ENCODE data around the gene DBNL. TPM values are rescaled to one million over a fixed set of nuclear protein-coding genes. Genes with fewer than 3 reads are reported as not detected.
A peak's percentile ranks its signal among the peaks of the same experiment; 100 is the strongest.
"Not testable (repeated sequence)": the region's sequence is repeated elsewhere in the genome, so short reads cannot be mapped to it uniquely, and the experiment has no call there.

Gene DBNL
- polyA plus RNA-seq, 3 donors, result 228 to 321 (median 304) TPM

GRCh38 chr7:44037951-44038350 is 6.6 kb upstream of the DBNL start:
- H3K27ac ChIP-seq (ENCODE audit: low read depth in 1 of 2, low read length in 2 of 2); intact Hi-C loops (cut with micrococcal nuclease); DNase-seq; H3K36me3 Mint-ChIP-seq; H3K27me3 ChIP-seq (ENCODE audit: control insufficient read depth in 2 of 2, insufficient read depth in 2 of 2, low read length in 2 of 2); H3K4me3 Mint-ChIP-seq; H3K27me3 Mint-ChIP-seq (ENCODE audit: low read depth in 3 of 3); H3K9me3 Mint-ChIP-seq; H3K79me2 ChIP-seq (ENCODE audit: insufficient read depth, low read length); H3K27ac Mint-ChIP-seq; H3K9me3 ChIP-seq (replicated peaks in 1 of 2; ENCODE audit: control insufficient read depth in 1 of 2, insufficient read depth in 1 of 2, low read length in 2 of 2); H3K4me1 Mint-ChIP-seq; H3K4me2 ChIP-seq (replicated peaks; ENCODE audit: extremely low read depth, low read length, poor library complexity, severe bottlenecking); H3K9ac ChIP-seq (ENCODE audit: insufficient read depth, low read length, poor library complexity, severe bottlenecking); H2AFZ ChIP-seq (ENCODE audit: insufficient read depth, low read depth, low read length, poor library complexity, severe bottlenecking); H4K20me1 ChIP-seq (ENCODE audit: insufficient read depth, low read length); H3K36me3 ChIP-seq (replicated peaks in 1 of 2; ENCODE audit: control insufficient read depth in 1 of 2, insufficient read depth in 2 of 2, low read length in 2 of 2); H3K4me3 ChIP-seq (replicated peaks in 1 of 3; ENCODE audit: low read depth in 2 of 3, low read length in 3 of 3): not testable (repeated sequence)
- H3K4me1 ChIP-seq (ENCODE audit: control insufficient read depth in 1 of 2, insufficient read depth in 2 of 2, low read length in 2 of 2), result peaks cover 11 to 15% of the 10 kb centered on the region in 2 donors
- WGBS (ENCODE audit: insufficient coverage), result no CpG with 5 or more reads among the region's 2 CpGs

GRCh38 chr7:44038553-44038952 is 5.9 kb upstream of the DBNL start:
- H3K4me1 Mint-ChIP-seq, result not testable (repeated sequence)
- WGBS (ENCODE audit: insufficient coverage), result no CpG with 5 or more reads among the region's 12 CpGs
- H3K27ac Mint-ChIP-seq, result peak overlapping the region in 3 of 7 donors; percentile 54 to 99 (median 95)

GRCh38 chr7:44038961-44039558 is 5.4 kb upstream of the DBNL start:
- Mint-ChIP-seq H3K27ac (peak overlapping the region; percentile 95 to 100 (median 99)), H3K4me1 (peaks cover 11% of the 10 kb centered on the region), H3K4me3 (peak overlapping the region; percentile 81 to 90)
- H3K36me3 Mint-ChIP-seq; H3K4me2 ChIP-seq (replicated peaks; ENCODE audit: extremely low read depth, low read length, poor library complexity, severe bottlenecking); H3K27me3 ChIP-seq (ENCODE audit: control insufficient read depth in 2 of 2, insufficient read depth in 2 of 2, low read length in 2 of 2); H3K9me3 ChIP-seq (replicated peaks in 1 of 2; ENCODE audit: control insufficient read depth in 1 of 2, insufficient read depth in 1 of 2, low read length in 2 of 2); H3K27me3 Mint-ChIP-seq (ENCODE audit: low read depth in 3 of 3); H3K9me3 Mint-ChIP-seq; H3K79me2 ChIP-seq (ENCODE audit: insufficient read depth, low read length); intact Hi-C loops (cut with micrococcal nuclease); H4K20me1 ChIP-seq (ENCODE audit: insufficient read depth, low read length); H3K36me3 ChIP-seq (replicated peaks in 1 of 2; ENCODE audit: control insufficient read depth in 1 of 2, insufficient read depth in 2 of 2, low read length in 2 of 2): not testable (repeated sequence)
- H3K27ac ChIP-seq (ENCODE audit: low read depth in 1 of 2, low read length in 2 of 2), result peak overlapping the region; percentile 73 to 75
- H3K4me3 ChIP-seq (replicated peaks in 1 of 3; ENCODE audit: low read depth in 2 of 3, low read length in 3 of 3), result peak overlapping the region; percentile 6 to 35 (median 35)
- peak overlapping the region; percentile 44 for H3K9ac ChIP-seq (ENCODE audit: insufficient read depth, low read length, poor library complexity, severe bottlenecking)
- H2AFZ ChIP-seq (ENCODE audit: insufficient read depth, low read depth, low read length, poor library complexity, severe bottlenecking), result peak overlapping the region; percentile 40
- 0% methylated on average over 1 of the region's 26 CpGs for WGBS (ENCODE audit: insufficient coverage)
- peaks cover 18 to 21% of the 10 kb centered on the region in 2 donors for H3K4me1 ChIP-seq (ENCODE audit: control insufficient read depth in 1 of 2, insufficient read depth in 2 of 2, low read length in 2 of 2)
- peak; percentile 83 to 91 (median 87) for DNase-seq

More at GRCh38 chr7:44038553-44038952, 5.9 kb upstream of the DBNL start:
- H3K36me3 Mint-ChIP-seq; H3K9ac ChIP-seq (ENCODE audit: insufficient read depth, low read length, poor library complexity, severe bottlenecking); H3K27me3 Mint-ChIP-seq (ENCODE audit: low read depth in 3 of 3); H3K4me3 ChIP-seq (replicated peaks in 1 of 3; ENCODE audit: low read depth in 2 of 3, low read length in 3 of 3); H3K36me3 ChIP-seq (replicated peaks in 1 of 2; ENCODE audit: control insufficient read depth in 1 of 2, insufficient read depth in 2 of 2, low read length in 2 of 2); H3K9me3 Mint-ChIP-seq; H3K79me2 ChIP-seq (ENCODE audit: insufficient read depth, low read length); H3K27ac ChIP-seq (ENCODE audit: low read depth in 1 of 2, low read length in 2 of 2); H4K20me1 ChIP-seq (ENCODE audit: insufficient read depth, low read length); H3K9me3 ChIP-seq (replicated peaks in 1 of 2; ENCODE audit: control insufficient read depth in 1 of 2, insufficient read depth in 1 of 2, low read length in 2 of 2); H3K4me3 Mint-ChIP-seq; H3K27me3 ChIP-seq (ENCODE audit: control insufficient read depth in 2 of 2, insufficient read depth in 2 of 2, low read length in 2 of 2); intact Hi-C loops (cut with micrococcal nuclease); DNase-seq; H3K4me2 ChIP-seq (replicated peaks; ENCODE audit: extremely low read depth, low read length, poor library complexity, severe bottlenecking); H2AFZ ChIP-seq (ENCODE audit: insufficient read depth, low read depth, low read length, poor library complexity, severe bottlenecking): not testable (repeated sequence)
- H3K4me1 ChIP-seq (ENCODE audit: control insufficient read depth in 1 of 2, insufficient read depth in 2 of 2, low read length in 2 of 2), result peaks cover 13 to 16% of the 10 kb centered on the region in 2 donors

GRCh38 chr7:44039800-44040492 is 4.6 kb upstream of the DBNL start:
- not testable (repeated sequence) for H3K9ac ChIP-seq (ENCODE audit: insufficient read depth, low read length, poor library complexity, severe bottlenecking); H3K27ac ChIP-seq (ENCODE audit: low read depth in 1 of 2, low read length in 2 of 2); H3K9me3 Mint-ChIP-seq; DNase-seq; H3K9me3 ChIP-seq (replicated peaks in 1 of 2; ENCODE audit: control insufficient read depth in 1 of 2, insufficient read depth in 1 of 2, low read length in 2 of 2); H3K36me3 Mint-ChIP-seq; H3K27me3 ChIP-seq (ENCODE audit: control insufficient read depth in 2 of 2, insufficient read depth in 2 of 2, low read length in 2 of 2); H3K4me2 ChIP-seq (replicated peaks; ENCODE audit: extremely low read depth, low read length, poor library complexity, severe bottlenecking); H3K36me3 ChIP-seq (replicated peaks in 1 of 2; ENCODE audit: control insufficient read depth in 1 of 2, insufficient read depth in 2 of 2, low read length in 2 of 2); H4K20me1 ChIP-seq (ENCODE audit: insufficient read depth, low read length); H3K27me3 Mint-ChIP-seq (ENCODE audit: low read depth in 3 of 3)
- 0% methylated on average over 4 of the region's 40 CpGs for WGBS (ENCODE audit: insufficient coverage)
- H3K4me3 ChIP-seq (replicated peaks in 1 of 3; ENCODE audit: low read depth in 2 of 3, low read length in 3 of 3), result peak overlapping the region in 1 of 3 experiments; percentile 56
- Mint-ChIP-seq H3K27ac (peak overlapping the region in 2 of 7 donors; percentile 6 to 54), H3K4me1 (peaks cover 13% of the 10 kb centered on the region), H3K4me3 (peak overlapping the region; percentile 57 to 59)
- peaks cover 20 to 29% of the 10 kb centered on the region in 2 donors for H3K4me1 ChIP-seq (ENCODE audit: control insufficient read depth in 1 of 2, insufficient read depth in 2 of 2, low read length in 2 of 2)
- intact Hi-C loops (cut with micrococcal nuclease), result loop anchor here in 1 of 2 donors (10.0 kb wide), 1 partner anchor 805 kb away; the partner anchor contains the start of gene H2AZ2
- peaks cover 13% of the 10 kb centered on the region for H3K79me2 ChIP-seq (ENCODE audit: insufficient read depth, low read length)
- H2AFZ ChIP-seq (ENCODE audit: insufficient read depth, low read depth, low read length, poor library complexity, severe bottlenecking), result peak overlapping the region; percentile 68
